ENCODE measurements around the gene RIN1. TPM values are rescaled to one million over a fixed set of nuclear protein-coding genes. Genes with fewer than 3 reads are reported as not detected.

The RIN1 gene
- polyA plus RNA-seq, 3 donors, result 6.1 to 15.4 (median 7.6) TPM

GRCh38 chr11:66361502-66361941 is 25.3 kb upstream of the RIN1 start:
- Histone ChIP-seq H3K4me2 (replicated peaks; ENCODE audit: extremely low read depth, low read length, poor library complexity, severe bottlenecking) (no peak overlapping the region), H3K9me3 (replicated peaks in 1 of 2; ENCODE audit: control insufficient read depth in 1 of 2, insufficient read depth in 1 of 2, low read length in 2 of 2) (no peaks in the 10 kb centered on the region), H3K36me3 (replicated peaks in 1 of 2; ENCODE audit: control insufficient read depth in 1 of 2, insufficient read depth in 2 of 2, low read length in 2 of 2) (no peaks in the 10 kb centered on the region), H4K20me1 (ENCODE audit: insufficient read depth, low read length) (no peaks in the 10 kb centered on the region), H3K9ac (ENCODE audit: insufficient read depth, low read length, poor library complexity, severe bottlenecking) (no peak overlapping the region), H2AFZ (ENCODE audit: insufficient read depth, low read depth, low read length, poor library complexity, severe bottlenecking) (no peak overlapping the region), H3K4me3 (replicated peaks in 1 of 3; ENCODE audit: low read depth in 2 of 3, low read length in 3 of 3) (no peak overlapping the region), H3K4me1 (ENCODE audit: control insufficient read depth in 1 of 2, insufficient read depth in 2 of 2, low read length in 2 of 2) (no peaks in the 10 kb centered on the region), H3K27me3 (ENCODE audit: control insufficient read depth in 2 of 2, insufficient read depth in 2 of 2, low read length in 2 of 2) (no peaks in the 10 kb centered on the region), H3K79me2 (ENCODE audit: insufficient read depth, low read length) (no peaks in the 10 kb centered on the region), H3K27ac (ENCODE audit: low read depth in 1 of 2, low read length in 2 of 2) (no peak overlapping the region)
- Mint-ChIP-seq H3K27me3 (ENCODE audit: low read depth in 3 of 3) (peaks cover 0 to 7% (median 4%) of the 10 kb centered on the region in 3 donors), H3K36me3 (no peaks in the 10 kb centered on the region), H3K9me3 (peaks cover 0 to 1% (median 0%) of the 10 kb centered on the region in 7 donors), H3K27ac (no peak overlapping the region), H3K4me3 (no peak overlapping the region), H3K4me1 (no peaks in the 10 kb centered on the region)
- 80% methylated on average over 6 of the region's 6 CpGs for WGBS (ENCODE audit: insufficient coverage)
- no peak for TF ChIP-seq CTCF (IDR thresholded peaks at IDR 0.05)
- no peak for DNase-seq
- intact Hi-C loops (cut with micrococcal nuclease), result no loop called here

- Mint-ChIP-seq H3K36me3 (no peaks in the 10 kb centered on the region), H3K9me3 (peaks cover 0 to 1% (median 0%) of the 10 kb centered on the region in 7 donors), H3K27me3 (ENCODE audit: low read depth in 3 of 3) (peaks cover 0 to 7% (median 6%) of the 10 kb centered on the region in 3 donors), H3K4me3 (no peak overlapping the region), H3K27ac (no peak overlapping the region), H3K4me1 (no peaks in the 10 kb centered on the region)
- Histone ChIP-seq H3K9ac (ENCODE audit: insufficient read depth, low read length, poor library complexity, severe bottlenecking) (no peak overlapping the region), H3K27me3 (ENCODE audit: control insufficient read depth in 2 of 2, insufficient read depth in 2 of 2, low read length in 2 of 2) (no peaks in the 10 kb centered on the region), H3K4me3 (replicated peaks in 1 of 3; ENCODE audit: low read depth in 2 of 3, low read length in 3 of 3) (no peak overlapping the region), H3K4me2 (replicated peaks; ENCODE audit: extremely low read depth, low read length, poor library complexity, severe bottlenecking) (no peak overlapping the region), H4K20me1 (ENCODE audit: insufficient read depth, low read length) (no peaks in the 10 kb centered on the region), H3K27ac (ENCODE audit: low read depth in 1 of 2, low read length in 2 of 2) (no peak overlapping the region), H3K9me3 (replicated peaks in 1 of 2; ENCODE audit: control insufficient read depth in 1 of 2, insufficient read depth in 1 of 2, low read length in 2 of 2) (no peaks in the 10 kb centered on the region), H3K36me3 (replicated peaks in 1 of 2; ENCODE audit: control insufficient read depth in 1 of 2, insufficient read depth in 2 of 2, low read length in 2 of 2) (no peaks in the 10 kb centered on the region), H3K79me2 (ENCODE audit: insufficient read depth, low read length) (no peaks in the 10 kb centered on the region), H2AFZ (ENCODE audit: insufficient read depth, low read depth, low read length, poor library complexity, severe bottlenecking) (no peak overlapping the region), H3K4me1 (ENCODE audit: control insufficient read depth in 1 of 2, insufficient read depth in 2 of 2, low read length in 2 of 2) (no peaks in the 10 kb centered on the region)
- TF ChIP-seq CTCF (IDR thresholded peaks at IDR 0.05), result no peak
- peak in 1 of 3 donors; percentile 2 for DNase-seq
- intact Hi-C loops (cut with micrococcal nuclease), result no loop called here
- 93% methylated on average over 7 of the region's 15 CpGs for WGBS (ENCODE audit: insufficient coverage)
Measured at GRCh38 chr11:66360406-66361073, 24.3 kb upstream of the RIN1 start.

All from CD14-positive monocyte (primary cell).